ENCODE data around the gene DOK6. TPM values are rescaled to one million over a fixed set of nuclear protein-coding genes. Genes with fewer than 3 reads are reported as not detected.

Gene DOK6
- total and polyA plus RNA-seq, 10 of the 15 experiments (the other 5 are each of a cell fraction or from before 2014, with no cell fraction given), result 0.01 to 0.09 (median 0.04) TPM; not detected in 4

GRCh38 chr18:69727912-69728572 is 327.4 kb downstream of the DOK6 start:
- ATAC-seq (no peak), DNase-seq (ENCODE audit: low read depth, low spot score) (no peak), FAIRE-seq (no peak)
- no peaks in the 10 kb centered on the region for H4K20me1 ChIP-seq (ENCODE audit: control insufficient read depth, insufficient read depth)
- 1% methylated on average over 5 of the region's 5 CpGs for WGBS (ENCODE audit: insufficient coverage, insufficient replicate concordance, low lambda C conversion rate, missing lambda C conversion rate)
- H3K9me3 ChIP-seq (replicated peaks; ENCODE audit: control insufficient read depth, insufficient read depth, low read length), result no peaks in the 10 kb centered on the region
- SMC1A ChIA-PET (ENCODE audit: uncharacterized antibody, unreplicated experiment), result no interaction called here
- H3K27ac ChIP-seq (ENCODE audit: control insufficient read depth, insufficient read depth), result no peak overlapping the region
- CTCF ChIA-PET, result no interaction called here
- no peak overlapping the region for H3K4me2 ChIP-seq (ENCODE audit: control insufficient read depth, insufficient read depth)
- intact Hi-C loops (cut with micrococcal nuclease; ENCODE audit: unreplicated experiment) (no loop called here), in situ Hi-C loops (cut with MboI) (no loop called here)
- POLR2A ChIA-PET, result no interaction called here
- BruUV-seq (replicated peaks), result no TSS peak
- H2AFZ ChIP-seq (ENCODE audit: control insufficient read depth, low read depth, low read length), result no peak overlapping the region
- no peaks in the 10 kb centered on the region for H3K4me1 ChIP-seq (ENCODE audit: control insufficient read depth, insufficient read depth, low read length)
- H3K27me3 ChIP-seq (replicated peaks in 1 of 2; ENCODE audit: control insufficient read depth in 2 of 2, insufficient read depth in 2 of 2, low read length in 1 of 2), result no peaks in the 10 kb centered on the region
- H3K9ac ChIP-seq (ENCODE audit: control insufficient read depth, insufficient read depth, low read length), result no peak overlapping the region
- H3K36me3 ChIP-seq (ENCODE audit: control insufficient read depth in 2 of 2, insufficient read depth in 2 of 2, low read length in 1 of 2), result no peaks in the 10 kb centered on the region
- H3K4me3 ChIP-seq, result no peak overlapping the region
- H3K79me2 ChIP-seq (ENCODE audit: control insufficient read depth, insufficient read depth, low read length), result no peaks in the 10 kb centered on the region
- RAD21 ChIA-PET (ENCODE audit: unreplicated experiment), result no interaction called here
- TF ChIP-seq REST (IDR thresholded peaks at IDR 0.05; ENCODE audit: low read depth, low read length) (no peak), POLR2AphosphoS2 (IDR thresholded peaks at IDR 0.05; ENCODE audit: low read depth, low read length) (no peak), SMAD1 (IDR thresholded peaks at IDR 0.05; ENCODE audit: low read depth, partially characterized antibody) (no peak), PKNOX1 (IDR thresholded peaks at IDR 0.05) (no peak), ZNF217 (IDR thresholded peaks at IDR 0.05) (no peak), MLLT1 (IDR thresholded peaks at IDR 0.05) (no peak), ASH2L (IDR thresholded peaks at IDR 0.05; ENCODE audit: borderline replicate concordance, low read depth) (no peak), YBX1 (IDR thresholded peaks at IDR 0.05) (no peak), LARP7 (IDR thresholded peaks at IDR 0.05) (no peak), KDM1A (IDR thresholded peaks at IDR 0.05; ENCODE audit: borderline replicate concordance) (no peak), JUND (IDR thresholded peaks at IDR 0.05; ENCODE audit: low read depth, low read length) (no peak), SUZ12 (IDR thresholded peaks at IDR 0.05; ENCODE audit: unreplicated experiment) (no peak), POLR2AphosphoS5 (IDR thresholded peaks at IDR 0.05; ENCODE audit: low read length) (no peak), IKZF1 (conservative IDR thresholded peaks at IDR 0.05) (no peak), NRF1 (conservative IDR thresholded peaks at IDR 0.05; ENCODE audit: low read depth, low read length) (no peak), CTCF (IDR thresholded peaks at IDR 0.05 in 2 of 3, conservative IDR thresholded peaks at IDR 0.05 in 1 of 3; ENCODE audit: control insufficient read depth in 2 of 3, extremely low read depth in 1 of 3, insufficient read depth in 1 of 3, low read depth in 3 of 3, low read length in 3 of 3) (no peak), BHLHE40 (IDR thresholded peaks at IDR 0.05; ENCODE audit: borderline replicate concordance in 1 of 2, low read depth in 2 of 2, low read length in 1 of 2) (no peak)
